Heart right ventricle (tissue), 16 donors: ENCODE measurements around the gene PHKG2. TPM values are rescaled to one million over a fixed set of nuclear protein-coding genes. Genes with fewer than 3 reads are reported as not detected.

ENCODE experiments used
- ATAC-seq, 8 donors: fragments of 200-7000 bp; cut with Tn5 transposase; one replicate each; pipeline ENCODE4 v1.9.1; 2020; ENCODE audit warnings: mild to moderate bottlenecking in 8 of 8, moderate library complexity in 8 of 8, moderate number of reproducible peaks in 1 of 8
- DNase-seq, 2 donors: peaks; one replicate each; pipeline ENCODE4 v3.0.0-alpha.2; 2020
- H3K27ac ChIP-seq, 10 donors: fragments of 200-600 bp; sonication (generic) in 2 of 10; one replicate each; pipeline versions ENCODE4 v1.5.0 to v1.8.0; 2020 to 2022; ENCODE audit warnings: mild to moderate bottlenecking in 3 of 10
- H3K27me3 ChIP-seq, 7 donors: fragments of 200-600 bp; one replicate each; pipeline ENCODE4 v1.8.0; 2021 to 2022; ENCODE audit warnings: mild to moderate bottlenecking in 2 of 7
- H3K36me3 ChIP-seq, 9 donors: fragments of 200-600 bp; sonication (generic) in 1 of 9; one replicate each; pipeline versions ENCODE4 v1.5.0 to v1.8.0; 2020 to 2022; ENCODE audit warnings: mild to moderate bottlenecking in 2 of 9
- H3K4me1 ChIP-seq, 9 donors: fragments of 200-600 bp; sonication (generic) in 1 of 9; one replicate each; pipeline versions ENCODE4 v1.5.0 to v1.8.0; 2020 to 2022; ENCODE audit warnings: mild to moderate bottlenecking in 4 of 9
- H3K4me3 ChIP-seq, 10 donors: fragments of 200-600 bp; sonication (generic) in 2 of 10; one replicate each; pipeline versions ENCODE4 v1.5.0 to v1.8.0; 2020 to 2022; ENCODE audit warnings: mild to moderate bottlenecking in 7 of 10, moderate library complexity in 2 of 10
- H3K9me3 ChIP-seq, 11 donors: fragments of 200-600 bp in 10 of 11; sonication (generic) in 2 of 11; one replicate each; pipeline versions ENCODE4 v1.5.0 to v1.8.0; 2013 to 2022; ENCODE audit warnings: mild to moderate bottlenecking in 2 of 11, control low read depth in 1 of 11, moderate library complexity in 1 of 11
- WGBS, 2 donors: extraction: QIAGEN DNeasy Blood & Tissue Kit; methylation state at CpG; one replicate each; pipeline ENCODE4 v1.1.7; 2013; ENCODE audit warnings: inconsistent platforms in 1 of 2; 5-methylcytosine and 5-hydroxymethylcytosine counted together
- intact Hi-C, 10 donors: fragments of 100-400 bp; cut with DNase I; formaldehyde crosslinking; loops; one replicate each; pipeline versions ENCODE4 v1.11.1 to v1.14.2; 2022
- polyA plus RNA-seq, 2 donors: library from polyadenylated mRNA; stranded (reverse); fragments of 200-250 nt; gene quantifications; one replicate each; pipeline ENCODE4 v1.2.3, GENCODE V29; 2013
- total RNA-seq, 10 donors: library from RNA; stranded (reverse); fragmentation: NEBNext Ultra II Directional in 3 of 10; extraction: Animal tissue kit (Norgen Biotek cat#: 25700) in 3 of 10; gene quantifications; one replicate each; pipeline versions ENCODE4 v1.2.1 to v1.2.4, GENCODE V29; 2021 to 2023
- TF ChIP-seq, protein P1 (sequence below), 9 donors: fragments of 200-600 bp; sonication (generic) in 2 of 9; IDR thresholded peaks; one replicate each; pipeline versions ENCODE4 v1.5.0 to v1.8.0; 2021 to 2022; ENCODE audit warnings: antibody characterized with exemption in 9 of 9, mild to moderate bottlenecking in 5 of 9, moderate library complexity in 1 of 9
- donor health status: Arrhythmogenic right ventricular cardiomyopathy.
- donor health status: ischemic (EF 13 %, LVEDD 7.1; RV severe dilation, severe dysfunction).
- donor health status: healthy with polysubstance abuse.
- donor health status: DM: no; HTN: yes; CAD: no.
- donor health status: DM: no; HTN: no; CAD: no.
- donor health status: ischemic (EF 25% LVEDD 6.9; RV normal size, moderate dysfunction).
- donor health status: ischemic (EF 25% LVEDD 5.7; RV mildly dilated, moderate dysfunction).
- donor health status: healthy.
- donor health status: DM: yes; HTN: yes; CAD: no.
- donor health status: Ischemic cardiomyopathy.
- donor health status: ischemic (EF 35%, LVEDD 5.7; RV mildly dilated, moderate dysfunction).
- donor health status: nonischemic (EF 11% LVEDD 7.7; RV severe dilation, severe dysfunction).
- donor health status: DM: yes; HTN: yes; CAD: no.
- donor health status: PGD.
- donor health status: ischemic (EF 29% LVEDD 5.4; RV normal size, mild dysfunction).
- donor health status: nonischemic (EF 23%, LVEDD 6.1; RV moderate dilation, normal function).

The PHKG2 gene
- total and polyA plus RNA-seq, 12 donors = 12.1 to 40.7 (median 15.8) TPM

DNA sequence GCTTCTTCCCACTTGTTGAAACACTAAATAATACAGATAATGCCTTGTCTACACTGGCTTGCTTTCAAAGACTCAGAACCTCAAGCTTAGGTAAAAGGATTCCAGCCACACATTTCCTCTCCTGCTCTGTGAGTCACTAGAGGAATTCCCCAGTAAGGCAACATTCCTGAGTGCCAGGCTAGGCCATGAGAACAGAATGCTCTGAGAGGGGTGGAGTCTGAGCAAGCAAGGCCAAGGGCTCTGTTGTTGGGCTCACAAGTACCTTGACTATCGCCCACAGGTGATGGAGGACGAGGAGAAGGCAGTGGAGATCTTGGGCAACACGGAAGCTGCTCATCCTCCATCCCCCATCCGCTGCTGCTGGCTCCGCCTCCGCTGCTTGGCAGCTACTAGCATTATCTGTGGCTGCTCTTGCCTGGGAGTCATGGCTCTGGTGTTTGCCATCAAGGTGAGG is 6.7 kb upstream of the PHKG2 start:
- intact Hi-C loops = loop anchor here in 1 of 10 donors (5.0 kb wide), 1 partner anchor 39 kb away; no protein-coding TSS in a partner anchor
- H3K4me3 ChIP-seq = no peak overlapping the region
- peak overlapping the region in 8 of 10 donors; percentile 10 to 70 (median 52) for H3K27ac ChIP-seq
- peaks cover 10 to 33% (median 21%) of the 10 kb centered on the region in 9 donors for H3K4me1 ChIP-seq
- DNase-seq = no peak
- no peaks in the 10 kb centered on the region for H3K9me3 ChIP-seq
- peak in 4 of 8 donors; percentile 11 to 33 (median 18) for ATAC-seq
- 68 to 73% methylated on average over 6 of the region's 6 CpGs for WGBS, 2 donors
- H3K27me3 ChIP-seq = no peaks in the 10 kb centered on the region
- TF ChIP-seq, protein P1, sequence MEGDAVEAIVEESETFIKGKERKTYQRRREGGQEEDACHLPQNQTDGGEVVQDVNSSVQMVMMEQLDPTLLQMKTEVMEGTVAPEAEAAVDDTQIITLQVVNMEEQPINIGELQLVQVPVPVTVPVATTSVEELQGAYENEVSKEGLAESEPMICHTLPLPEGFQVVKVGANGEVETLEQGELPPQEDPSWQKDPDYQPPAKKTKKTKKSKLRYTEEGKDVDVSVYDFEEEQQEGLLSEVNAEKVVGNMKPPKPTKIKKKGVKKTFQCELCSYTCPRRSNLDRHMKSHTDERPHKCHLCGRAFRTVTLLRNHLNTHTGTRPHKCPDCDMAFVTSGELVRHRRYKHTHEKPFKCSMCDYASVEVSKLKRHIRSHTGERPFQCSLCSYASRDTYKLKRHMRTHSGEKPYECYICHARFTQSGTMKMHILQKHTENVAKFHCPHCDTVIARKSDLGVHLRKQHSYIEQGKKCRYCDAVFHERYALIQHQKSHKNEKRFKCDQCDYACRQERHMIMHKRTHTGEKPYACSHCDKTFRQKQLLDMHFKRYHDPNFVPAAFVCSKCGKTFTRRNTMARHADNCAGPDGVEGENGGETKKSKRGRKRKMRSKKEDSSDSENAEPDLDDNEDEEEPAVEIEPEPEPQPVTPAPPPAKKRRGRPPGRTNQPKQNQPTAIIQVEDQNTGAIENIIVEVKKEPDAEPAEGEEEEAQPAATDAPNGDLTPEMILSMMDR (IDR thresholded peaks at IDR 0.05) = no peak
- peaks cover 11 to 81% (median 30%) of the 10 kb centered on the region in 9 donors for H3K36me3 ChIP-seq

DNA sequence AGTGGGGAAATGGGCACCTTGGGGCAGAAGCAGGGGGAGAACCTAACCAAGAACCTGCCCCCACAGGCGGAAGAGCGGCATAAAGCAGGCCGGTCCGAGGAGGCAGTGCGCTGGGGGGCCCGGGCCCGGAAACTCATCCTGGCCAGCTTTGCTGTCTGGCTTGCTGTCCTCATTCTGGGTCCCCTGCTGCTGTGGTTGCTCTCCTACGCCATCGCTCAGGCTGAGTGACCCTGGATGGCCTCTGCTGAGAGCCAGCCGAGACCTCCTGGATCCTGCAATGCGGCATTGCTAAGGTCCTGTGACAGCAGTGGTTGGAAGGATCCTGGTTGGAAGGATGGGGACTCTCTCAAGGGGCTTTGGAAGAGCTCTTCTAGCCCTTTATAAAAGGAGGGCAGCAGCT is 4.5 kb upstream of the PHKG2 start:
- Histone ChIP-seq H3K4me3 (no peak overlapping the region), H3K27me3 (no peaks in the 10 kb centered on the region), H3K4me1 (peaks cover 10 to 39% (median 29%) of the 10 kb centered on the region in 9 donors), H3K27ac (peak overlapping the region in 7 of 10 donors; percentile 41 to 71 (median 61)), H3K36me3 (peaks cover 0 to 59% (median 9%) of the 10 kb centered on the region in 9 donors), H3K9me3 (no peaks in the 10 kb centered on the region)
- peak in 5 of 8 donors; percentile 7 to 21 (median 17) for ATAC-seq
- TF ChIP-seq, protein P1 (IDR thresholded peaks at IDR 0.05) = no peak
- intact Hi-C loops = loop anchor here in 1 of 10 donors (5.0 kb wide), 1 partner anchor 41 kb away; no protein-coding TSS in a partner anchor
- 82 to 95% methylated on average over 11 of the region's 11 CpGs for WGBS, 2 donors
- peak in 1 of 2 donors; percentile 45 for DNase-seq

DNA sequence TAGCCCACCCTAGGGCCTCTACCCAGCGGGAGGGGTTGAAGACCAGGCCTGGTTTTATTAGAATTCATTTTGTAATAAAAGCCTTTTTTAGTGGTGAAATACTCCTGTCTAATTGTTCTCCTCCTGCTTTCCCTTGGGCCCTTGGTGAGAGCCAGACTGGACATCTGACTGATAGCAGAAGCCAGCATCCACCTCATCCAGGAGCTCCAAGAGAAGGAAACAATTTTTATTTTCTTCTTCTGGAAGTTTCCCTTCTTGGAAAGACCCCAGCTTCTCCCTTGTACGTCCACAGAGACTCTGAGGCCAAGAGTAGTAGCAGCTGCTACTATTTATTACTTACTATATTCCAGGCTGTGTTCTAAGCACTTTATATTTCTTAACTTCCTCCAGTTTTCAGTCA is 4.0 kb upstream of the PHKG2 start:
- H3K4me3 ChIP-seq = no peak overlapping the region
- TF ChIP-seq, protein P1 (IDR thresholded peaks at IDR 0.05) = no peak
- H3K4me1 ChIP-seq = peaks cover 10 to 40% (median 29%) of the 10 kb centered on the region in 9 donors
- intact Hi-C loops = loop anchor here in 1 of 10 donors (5.0 kb wide), 1 partner anchor 42 kb away; no protein-coding TSS in a partner anchor
- WGBS, 2 donors = 64 to 77% methylated on average over 2 of the region's 2 CpGs
- H3K27ac ChIP-seq = peak overlapping the region in 7 of 10 donors; percentile 41 to 71 (median 61)
- no peaks in the 10 kb centered on the region for H3K27me3 ChIP-seq
- ATAC-seq (peak in 2 of 8 donors; percentile 1 to 5), DNase-seq (no peak)
- peaks cover 0 to 54% (median 4%) of the 10 kb centered on the region in 9 donors for H3K36me3 ChIP-seq
- H3K9me3 ChIP-seq = no peaks in the 10 kb centered on the region

DNA sequence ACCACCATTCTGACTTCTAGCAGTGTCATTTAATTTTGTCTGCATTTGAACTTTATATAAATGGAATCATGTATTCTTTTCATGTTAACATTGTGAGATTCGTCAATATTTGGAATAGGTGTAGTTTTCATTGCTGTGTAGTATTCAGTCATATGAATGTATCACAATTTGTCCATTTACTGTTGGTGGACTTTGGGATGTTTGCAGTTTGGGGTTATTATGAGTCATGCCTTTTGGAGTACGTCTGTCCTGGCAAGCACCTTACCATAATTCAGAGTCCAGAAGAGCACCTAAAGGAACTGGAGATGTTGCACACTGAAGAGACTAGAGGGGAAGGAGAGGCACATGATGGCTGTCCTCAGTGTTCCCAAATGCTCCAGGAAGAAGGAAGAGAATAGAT is 3.1 kb upstream of the PHKG2 start:
- Histone ChIP-seq H3K27ac (peak overlapping the region in 5 of 10 donors; percentile 9 to 71 (median 41)), H3K36me3 (peaks cover 0 to 47% (median 0%) of the 10 kb centered on the region in 9 donors), H3K4me1 (peaks cover 9 to 39% (median 26%) of the 10 kb centered on the region in 9 donors), H3K9me3 (no peaks in the 10 kb centered on the region), H3K27me3 (no peaks in the 10 kb centered on the region), H3K4me3 (no peak overlapping the region)
- intact Hi-C loops = loop anchor here in 1 of 10 donors (5.0 kb wide), 1 partner anchor 48 kb away; the partner anchor contains the start of gene SRCAP
- WGBS, 2 donors = 67 to 79% methylated on average over 2 of the region's 2 CpGs
- DNase-seq (no peak), ATAC-seq (no peak)
- TF ChIP-seq, protein P1 (IDR thresholded peaks at IDR 0.05) = no peak
